H9 (cell line): Measurements from ENCODE around the gene HIPK3. TPM values are rescaled to one million over a fixed set of nuclear protein-coding genes. Genes with fewer than 3 reads are reported as not detected.
A peak's percentile ranks its signal among the peaks of the same experiment; 100 is the strongest.
"Not testable (repeated sequence)": the region's sequence is repeated elsewhere in the genome, so short reads cannot be mapped to it uniquely, and the experiment has no call there.

Source experiments
- DNase-seq: peaks from one replicate; pipeline ENCODE4 v3.0.0-alpha.2; 2017
- H2AFZ ChIP-seq: one replicate; pipeline ENCODE4 v1.6.1; 2013; ENCODE audit warnings: mild to moderate bottlenecking, low read length, control low read depth, moderate library complexity
- H2AK5ac ChIP-seq: 2 replicates; pipeline ENCODE4 v1.6.1; 2013; ENCODE audit warnings: low read length, control low read depth, mixed read lengths; ENCODE audit not compliant: insufficient read length
- H2BK120ac ChIP-seq: one replicate; pipeline ENCODE4 v1.6.1; 2013; ENCODE audit warnings: low read depth, mild to moderate bottlenecking, low read length, control low read depth, inconsistent platforms; ENCODE audit not compliant: poor library complexity, severe bottlenecking
- H2BK12ac ChIP-seq: 2 replicates; pipeline ENCODE4 v1.6.1; 2013; ENCODE audit warnings: low read length, control low read depth, mixed read lengths, low read depth; ENCODE audit not compliant: insufficient read length
- H2BK15ac ChIP-seq: 2 replicates; pipeline ENCODE4 v1.6.1; 2013; ENCODE audit warnings: low read depth, low read length, control low read depth
- H2BK20ac ChIP-seq: one replicate; pipeline ENCODE4 v1.6.1; 2013; ENCODE audit warnings: low read depth, mild to moderate bottlenecking, low read length, control low read depth, inconsistent platforms; ENCODE audit not compliant: poor library complexity, severe bottlenecking
- H2BK5ac ChIP-seq: 2 replicates; pipeline ENCODE4 v1.6.1; 2013; ENCODE audit warnings: low read length, control low read depth, mixed read lengths; ENCODE audit not compliant: insufficient read length
- H3K14ac ChIP-seq: 2 replicates; pipeline ENCODE4 v1.6.1; 2013; ENCODE audit warnings: low read length, control low read depth; ENCODE audit not compliant: insufficient read depth
- H3K18ac ChIP-seq: 2 replicates; pipeline ENCODE4 v1.6.1; 2013; ENCODE audit warnings: low read depth, mild to moderate bottlenecking, mixed read lengths, low read length, control low read depth; ENCODE audit not compliant: insufficient read length
- H3K23ac ChIP-seq: 2 replicates; pipeline ENCODE4 v1.6.1; 2013; ENCODE audit warnings: low read length, control low read depth, mixed read lengths, low read depth; ENCODE audit not compliant: insufficient read length
- H3K23me2 ChIP-seq: 2 replicates; pipeline ENCODE4 v1.6.1; 2013; ENCODE audit warnings: low read depth, mild to moderate bottlenecking, mixed read lengths, low read length, control low read depth; ENCODE audit not compliant: insufficient read length, poor library complexity, severe bottlenecking
- H3K27ac ChIP-seq: 2 replicates; pipeline ENCODE4 v1.5.1; 2013; ENCODE audit warnings: low read length, control low read depth, mixed read lengths, low read depth; ENCODE audit not compliant: insufficient read length
- H3K27me3 ChIP-seq: 2 replicates; pipeline ENCODE4 v1.6.1; 2013; ENCODE audit warnings: low read length, control low read depth, inconsistent platforms; ENCODE audit not compliant: insufficient read depth
- H3K4ac ChIP-seq: 2 replicates; pipeline ENCODE4 v1.6.1; 2013; ENCODE audit warnings: low read depth, mild to moderate bottlenecking, control low read depth, inconsistent platforms, low read length, moderate library complexity
- H3K4me1 ChIP-seq: 2 replicates; pipeline ENCODE4 v1.6.1; 2013; ENCODE audit warnings: low read length, control low read depth, inconsistent platforms; ENCODE audit not compliant: insufficient read depth
- H3K4me2 ChIP-seq: 2 replicates; pipeline ENCODE4 v1.6.1; 2013; ENCODE audit warnings: low read length, control low read depth, mixed read lengths; ENCODE audit not compliant: insufficient read length, insufficient read depth
- H3K56ac ChIP-seq: 2 replicates; pipeline ENCODE4 v1.6.1; 2013; ENCODE audit warnings: low read depth, mild to moderate bottlenecking, mixed read lengths, low read length, control low read depth; ENCODE audit not compliant: insufficient read length
- H3K79me1 ChIP-seq: 2 replicates; pipeline ENCODE4 v1.6.1; 2013; ENCODE audit warnings: low read depth, mild to moderate bottlenecking, moderate library complexity, low read length, control low read depth, inconsistent platforms; ENCODE audit not compliant: insufficient read depth, poor library complexity, severe bottlenecking
- H3K79me2 ChIP-seq: 2 replicates; pipeline ENCODE4 v1.6.1; 2013; ENCODE audit warnings: low read length, control low read depth, inconsistent platforms; ENCODE audit not compliant: insufficient read depth
- H3K9ac ChIP-seq: 2 replicates; pipeline ENCODE4 v1.6.1; 2013; ENCODE audit warnings: low read length, control low read depth, mixed read lengths; ENCODE audit not compliant: insufficient read length; ENCODE audit errors: extremely low read depth
- H3K9me3 ChIP-seq: one replicate; pipeline ENCODE4 v1.6.1; 2013; ENCODE audit warnings: low read depth, low read length, inconsistent platforms; ENCODE audit not compliant: control insufficient read depth
- H3T11ph ChIP-seq: one replicate; pipeline ENCODE4 v1.6.1; 2013; ENCODE audit warnings: mild to moderate bottlenecking, low read length, control low read depth, inconsistent platforms
- H4K20me1 ChIP-seq: one replicate; pipeline ENCODE4 v1.6.1; 2013; ENCODE audit not compliant: control insufficient read depth, insufficient read length, insufficient read depth
- H4K5ac ChIP-seq: 2 replicates; pipeline ENCODE4 v1.6.1; 2013; ENCODE audit warnings: low read depth, mild to moderate bottlenecking, mixed read lengths, low read length, control low read depth; ENCODE audit not compliant: insufficient read length
- H4K8ac ChIP-seq: replicated peaks from 2 replicates; pipeline ENCODE4 v1.6.1; 2013; ENCODE audit warnings: low read length, control low read depth, mixed read lengths, low read depth; ENCODE audit not compliant: insufficient read length
- H4K91ac ChIP-seq: 2 replicates; pipeline ENCODE4 v1.6.1; 2013; ENCODE audit warnings: low read depth, mild to moderate bottlenecking, moderate library complexity, mixed read lengths, low read length, control low read depth; ENCODE audit not compliant: insufficient read length
- H3K27ac Mint-ChIP-seq, 3 experiments: 2 replicates in 2 of 3; 3 replicates in 1 of 3; pipeline ENCODE4 v1.8.0; 2020 to 2021; ENCODE audit warnings: mixed read lengths in 3 of 3, mild to moderate bottlenecking in 1 of 3, moderate library complexity in 1 of 3
- H3K27me3 Mint-ChIP-seq: 2 replicates; pipeline ENCODE4 v1.8.0; 2021; ENCODE audit warnings: low read depth, mild to moderate bottlenecking, moderate library complexity, mixed read lengths
- H3K36me3 Mint-ChIP-seq, 3 experiments: 2 replicates in 2 of 3; 3 replicates in 1 of 3; pipeline ENCODE4 v1.8.0; 2020 to 2021; ENCODE audit warnings: low read depth in 3 of 3, mixed read lengths in 3 of 3; ENCODE audit not compliant: insufficient read depth in 1 of 3
- H3K4me1 Mint-ChIP-seq, 2 experiments: 2 replicates each; pipeline ENCODE4 v1.8.0; 2020; ENCODE audit warnings: mixed read lengths in 2 of 2
- H3K4me3 Mint-ChIP-seq, 2 experiments: 2 replicates in 1 of 2; 3 replicates in 1 of 2; pipeline ENCODE4 v1.8.0; 2020 to 2021; ENCODE audit warnings: mild to moderate bottlenecking in 2 of 2, mixed read lengths in 2 of 2, moderate library complexity in 1 of 2
- H3K9me3 Mint-ChIP-seq, 2 experiments: 2 replicates in 1 of 2; 3 replicates in 1 of 2; pipeline ENCODE4 v1.8.0; 2020; ENCODE audit warnings: mild to moderate bottlenecking in 2 of 2, mixed read lengths in 2 of 2, moderate library complexity in 1 of 2
- WGBS: extraction: QIAGEN DNeasy Blood & Tissue Kit; methylation state at CpG from one replicate; pipeline ENCODE4 v1.1.7; 2013; ENCODE audit warnings: missing lambda C conversion rate, low lambda C conversion rate, mixed read lengths; ENCODE audit not compliant: insufficient read length; ENCODE audit errors: extremely low coverage; 5-methylcytosine and 5-hydroxymethylcytosine counted together
- total RNA-seq: library from RNA; stranded (reverse); gene quantifications from 2 replicates; pipeline ENCODE4 v1.2.1, GENCODE V29; 2021
- TF ChIP-seq, protein P1 (sequence below): fragments of 200-600 bp; sonication (generic); conservative IDR thresholded peaks from 3 replicates; pipeline ENCODE4 v1.8.0; 2021; ENCODE audit warnings: antibody characterized with exemption, mild to moderate bottlenecking

HIPK3 gene
- total RNA-seq, 1 experiment from 2014 or later: 23.4 TPM

- H3K27ac Mint-ChIP-seq: no peak overlapping the region
- no peak overlapping the region for H3K4ac ChIP-seq
- no peak for DNase-seq
- no peak overlapping the region for H3K23ac ChIP-seq
- H3K23me2 ChIP-seq: peaks cover 8% of the 10 kb centered on the region
- no peak overlapping the region for H3K14ac ChIP-seq
- H3K4me1 Mint-ChIP-seq: peaks cover 31 to 36% of the 10 kb centered on the region in 2 experiments
- no peak overlapping the region for H3K9ac ChIP-seq
- no peaks in the 10 kb centered on the region for H3K27me3 Mint-ChIP-seq
- peaks cover 0 to 2% of the 10 kb centered on the region in 2 experiments; a peak in 2 of 5 replicates for H3K9me3 Mint-ChIP-seq
- H3K4me2 ChIP-seq: no peak overlapping the region
- no peak overlapping the region for H2BK12ac ChIP-seq
- H3K36me3 Mint-ChIP-seq: peaks cover 0 to 4% (median 2%) of the 10 kb centered on the region in 3 experiments; a peak in 2 of 7 replicates
- no peak overlapping the region for H2AFZ ChIP-seq
- H4K91ac ChIP-seq: no peak overlapping the region
- no peak overlapping the region for H3T11ph ChIP-seq
- H3K27ac ChIP-seq: no peak overlapping the region
- H3K4me1 ChIP-seq: no peaks in the 10 kb centered on the region
- H4K5ac ChIP-seq: no peak overlapping the region
- H4K20me1 ChIP-seq: no peaks in the 10 kb centered on the region
- H2BK120ac ChIP-seq: no peak overlapping the region
- H3K56ac ChIP-seq: no peak overlapping the region
- H2BK20ac ChIP-seq: no peak overlapping the region
- H3K18ac ChIP-seq: no peak overlapping the region
- peaks cover 15% of the 10 kb centered on the region; the same call in 1 of the 2 replicates for H3K79me2 ChIP-seq
- WGBS: no CpG with 5 or more reads among the region's 2 CpGs
- no peak overlapping the region for H4K8ac ChIP-seq
- peak overlapping the region; percentile 62 to 86 for H3K4me3 Mint-ChIP-seq
- H3K79me1 ChIP-seq: no peaks in the 10 kb centered on the region
- H2AK5ac ChIP-seq: no peak overlapping the region
- H2BK15ac ChIP-seq: no peak overlapping the region
- H3K27me3 ChIP-seq: no peaks in the 10 kb centered on the region
- TF ChIP-seq, protein P1, sequence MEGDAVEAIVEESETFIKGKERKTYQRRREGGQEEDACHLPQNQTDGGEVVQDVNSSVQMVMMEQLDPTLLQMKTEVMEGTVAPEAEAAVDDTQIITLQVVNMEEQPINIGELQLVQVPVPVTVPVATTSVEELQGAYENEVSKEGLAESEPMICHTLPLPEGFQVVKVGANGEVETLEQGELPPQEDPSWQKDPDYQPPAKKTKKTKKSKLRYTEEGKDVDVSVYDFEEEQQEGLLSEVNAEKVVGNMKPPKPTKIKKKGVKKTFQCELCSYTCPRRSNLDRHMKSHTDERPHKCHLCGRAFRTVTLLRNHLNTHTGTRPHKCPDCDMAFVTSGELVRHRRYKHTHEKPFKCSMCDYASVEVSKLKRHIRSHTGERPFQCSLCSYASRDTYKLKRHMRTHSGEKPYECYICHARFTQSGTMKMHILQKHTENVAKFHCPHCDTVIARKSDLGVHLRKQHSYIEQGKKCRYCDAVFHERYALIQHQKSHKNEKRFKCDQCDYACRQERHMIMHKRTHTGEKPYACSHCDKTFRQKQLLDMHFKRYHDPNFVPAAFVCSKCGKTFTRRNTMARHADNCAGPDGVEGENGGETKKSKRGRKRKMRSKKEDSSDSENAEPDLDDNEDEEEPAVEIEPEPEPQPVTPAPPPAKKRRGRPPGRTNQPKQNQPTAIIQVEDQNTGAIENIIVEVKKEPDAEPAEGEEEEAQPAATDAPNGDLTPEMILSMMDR: no peak
- no peaks in the 10 kb centered on the region for H3K9me3 ChIP-seq
- H2BK5ac ChIP-seq: no peak overlapping the region
Measured at GRCh38 chr11:33259869-33260268, 2.7 kb downstream of the HIPK3 start.

- H3K4ac ChIP-seq, H4K91ac ChIP-seq, H4K5ac ChIP-seq, H2AK5ac ChIP-seq, H3K9ac ChIP-seq, H3K4me3 Mint-ChIP-seq, DNase-seq, H2AFZ ChIP-seq, H2BK20ac ChIP-seq, H2BK5ac ChIP-seq, H3K23ac ChIP-seq, H3K36me3 Mint-ChIP-seq, H3K9me3 Mint-ChIP-seq, H3K27ac ChIP-seq, H2BK15ac ChIP-seq, H4K20me1 ChIP-seq, H3K27ac Mint-ChIP-seq, H2BK120ac ChIP-seq, H3K9me3 ChIP-seq, H3K23me2 ChIP-seq, H3K18ac ChIP-seq, H3K4me2 ChIP-seq, H3K56ac ChIP-seq, H3K4me1 ChIP-seq, H3K14ac ChIP-seq, H4K8ac ChIP-seq, H3K79me1 ChIP-seq, H2BK12ac ChIP-seq, H3K27me3 Mint-ChIP-seq, H3T11ph ChIP-seq, H3K27me3 ChIP-seq: not testable (repeated sequence)
- peaks cover 15% of the 10 kb centered on the region; the same call in 1 of the 2 replicates for H3K79me2 ChIP-seq
- H3K4me1 Mint-ChIP-seq: peaks cover 21 to 28% of the 10 kb centered on the region in 2 experiments
- no CpG with 5 or more reads among the region's 1 CpG for WGBS
Measured at GRCh38 chr11:33261350-33261749, 4.2 kb downstream of the HIPK3 start.
